ENCODE data around the gene CYP3A4.
"Not testable (repeated sequence)": the region's sequence is repeated elsewhere in the genome, so short reads cannot be mapped to it uniquely, and the experiment has no call there.

The CYP3A4 gene

DNA sequence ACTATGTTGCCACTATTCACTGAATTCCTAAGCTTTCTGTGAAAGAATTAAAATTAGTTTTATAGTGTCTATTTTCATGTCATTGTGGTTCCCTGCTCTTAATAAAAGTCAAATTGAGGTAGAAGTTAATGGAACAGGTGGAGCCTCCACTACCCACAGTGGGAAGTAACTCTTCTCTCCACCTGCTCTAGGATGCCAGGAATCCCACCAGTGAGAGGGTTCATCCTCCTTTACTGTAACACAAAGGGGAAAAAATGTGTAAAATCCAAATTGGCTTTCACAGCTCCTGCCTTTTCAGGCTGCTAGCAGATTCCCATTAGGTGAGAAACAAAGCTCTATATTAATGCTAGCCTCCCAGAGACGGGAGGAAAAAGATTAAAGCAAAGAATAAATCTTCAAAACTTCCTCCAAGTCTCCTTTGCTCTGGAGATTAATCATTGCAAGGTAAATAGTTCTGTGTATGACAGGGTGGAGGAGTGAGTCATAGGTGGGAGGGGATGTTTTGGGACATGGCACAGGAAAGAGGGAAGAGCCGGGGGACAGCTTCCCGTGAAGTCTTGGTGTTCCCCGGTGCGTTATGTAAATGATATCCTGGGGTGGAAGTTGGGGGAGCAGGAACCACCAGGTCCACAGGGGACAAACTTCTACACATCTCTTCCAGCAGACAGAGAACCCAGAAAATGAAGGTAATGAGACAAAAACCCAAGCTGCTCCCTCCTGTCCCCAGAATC lies 32.5 kb downstream of the CYP3A4 start:
- DNase-seq (ENCODE audit: low spot score), result not testable (repeated sequence)

DNA sequence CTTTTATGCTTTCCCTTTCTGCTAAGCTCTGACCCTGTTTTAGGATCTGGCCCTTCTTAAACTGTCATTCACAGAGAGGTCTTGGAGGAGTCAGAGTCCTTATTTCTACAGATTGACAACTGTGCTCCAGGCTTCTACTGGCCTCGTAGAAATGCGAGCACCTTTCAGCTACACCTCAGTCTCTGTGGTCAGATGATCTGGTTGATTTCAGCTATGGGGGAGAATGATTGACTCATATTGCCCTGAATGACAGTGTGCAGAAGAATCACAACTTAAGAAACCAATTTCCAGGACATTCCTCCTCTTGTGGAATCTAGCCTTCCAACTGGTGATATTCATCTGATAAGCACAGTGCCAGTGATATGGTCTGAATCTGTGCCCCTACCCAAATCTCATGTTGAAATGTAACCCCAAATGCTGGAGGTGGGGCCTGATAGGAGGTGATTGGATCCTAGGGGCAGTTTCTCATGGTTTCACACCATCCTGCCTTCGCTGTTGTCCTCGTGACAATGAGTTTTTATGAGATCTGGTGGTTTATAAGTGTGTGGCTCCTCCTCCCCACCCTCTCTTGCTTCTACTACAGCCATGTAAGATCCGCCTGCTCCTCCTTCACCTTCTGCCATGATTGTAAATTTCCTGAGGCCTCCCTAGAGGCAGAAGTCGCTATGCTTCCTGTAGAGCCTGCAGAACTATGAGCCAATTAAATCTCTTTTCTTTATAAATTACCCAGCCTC lies 35.0 kb downstream of the CYP3A4 start:
- DNase-seq (ENCODE audit: low spot score), result no peak

DNA sequence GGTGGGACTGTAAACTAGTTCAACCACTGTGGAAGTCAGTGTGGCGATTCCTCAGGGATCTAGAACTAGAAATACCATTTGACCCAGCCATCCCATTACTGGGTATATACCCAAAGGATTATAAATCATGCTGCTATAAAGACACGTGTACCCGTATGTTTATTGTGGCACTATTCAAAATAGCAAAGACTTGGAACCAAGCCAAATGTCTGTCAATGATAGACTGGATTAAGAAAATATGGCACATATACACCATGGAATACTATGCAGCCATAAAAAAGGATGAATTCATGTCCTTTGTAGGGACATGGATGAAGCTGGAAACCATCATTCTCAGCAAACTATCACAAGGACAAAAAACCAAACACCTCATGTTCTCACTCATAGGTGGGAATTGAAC lies 37.1 kb downstream of the CYP3A4 start:
- DNase-seq (ENCODE audit: low spot score), result not testable (repeated sequence)

DNA sequence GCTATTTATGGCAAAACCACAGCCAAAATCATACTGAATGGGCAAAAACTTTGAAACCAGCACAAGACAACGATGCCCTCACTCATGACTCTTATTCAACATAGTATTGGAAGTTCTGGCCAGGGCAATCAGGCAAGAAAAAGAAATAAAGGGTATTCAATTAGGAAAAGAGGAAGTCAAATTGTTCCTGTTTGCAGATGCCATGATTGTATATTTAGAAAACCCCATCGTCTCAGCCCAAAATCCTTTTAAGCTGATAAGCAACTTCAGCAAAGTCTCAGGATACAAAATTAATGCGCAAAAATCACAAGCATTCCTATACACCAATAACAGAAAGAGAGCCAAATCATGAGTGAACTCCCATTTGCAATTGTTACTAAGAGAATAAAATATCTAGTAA lies 38.6 kb downstream of the CYP3A4 start:
- DNase-seq (ENCODE audit: low spot score), result not testable (repeated sequence)

DNA sequence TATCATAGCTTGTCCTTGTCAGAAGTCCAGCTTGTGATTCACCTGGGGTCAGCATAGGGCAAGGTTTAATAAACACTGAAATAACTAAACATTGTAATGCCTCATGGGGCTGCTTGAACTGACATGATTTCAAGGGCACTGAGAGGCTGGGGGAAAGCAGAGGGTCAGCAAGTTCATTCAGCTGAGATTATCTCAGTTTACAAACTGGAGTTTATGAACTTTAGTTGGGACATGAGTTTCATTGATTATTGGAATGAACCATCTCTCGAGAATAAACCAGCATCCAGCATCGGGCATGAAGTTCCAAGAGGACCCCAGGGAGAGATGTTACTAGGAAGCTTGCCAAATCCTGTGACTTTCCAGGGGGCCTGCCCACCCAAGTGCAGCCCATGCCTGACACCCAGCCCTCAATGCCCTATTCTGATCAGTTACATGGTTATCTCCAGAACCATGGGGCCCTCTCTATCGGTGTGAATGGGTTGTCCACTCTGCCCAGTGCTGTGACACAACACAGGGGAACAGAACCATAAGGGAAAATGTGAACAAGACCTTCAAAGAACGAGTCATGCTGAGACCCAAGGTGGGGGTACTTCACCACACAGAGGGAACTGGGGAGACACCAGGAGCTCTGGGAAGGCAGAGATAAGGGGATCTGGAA lies 41.1 kb downstream of the CYP3A4 start:
- DNase-seq (ENCODE audit: low spot score), result no peak

DNA sequence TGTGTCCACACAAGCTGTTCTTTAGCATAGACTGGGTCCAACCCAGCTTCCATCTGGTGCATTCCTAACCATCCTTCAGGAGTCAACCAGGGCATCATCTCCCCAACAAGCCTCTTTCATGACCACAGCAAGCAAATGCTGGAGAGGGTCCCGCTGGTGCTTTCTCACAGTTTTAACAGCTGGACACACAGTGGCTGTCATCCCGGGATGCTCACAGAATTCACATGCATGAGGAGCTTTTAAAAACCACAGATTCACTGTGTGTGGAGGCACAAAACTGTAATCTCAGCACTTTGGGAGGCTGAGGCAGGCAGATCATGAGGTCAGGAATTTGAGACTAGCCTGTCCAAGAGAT lies 42.6 kb downstream of the CYP3A4 start:
- DNase-seq (ENCODE audit: low spot score), result no peak

DNA sequence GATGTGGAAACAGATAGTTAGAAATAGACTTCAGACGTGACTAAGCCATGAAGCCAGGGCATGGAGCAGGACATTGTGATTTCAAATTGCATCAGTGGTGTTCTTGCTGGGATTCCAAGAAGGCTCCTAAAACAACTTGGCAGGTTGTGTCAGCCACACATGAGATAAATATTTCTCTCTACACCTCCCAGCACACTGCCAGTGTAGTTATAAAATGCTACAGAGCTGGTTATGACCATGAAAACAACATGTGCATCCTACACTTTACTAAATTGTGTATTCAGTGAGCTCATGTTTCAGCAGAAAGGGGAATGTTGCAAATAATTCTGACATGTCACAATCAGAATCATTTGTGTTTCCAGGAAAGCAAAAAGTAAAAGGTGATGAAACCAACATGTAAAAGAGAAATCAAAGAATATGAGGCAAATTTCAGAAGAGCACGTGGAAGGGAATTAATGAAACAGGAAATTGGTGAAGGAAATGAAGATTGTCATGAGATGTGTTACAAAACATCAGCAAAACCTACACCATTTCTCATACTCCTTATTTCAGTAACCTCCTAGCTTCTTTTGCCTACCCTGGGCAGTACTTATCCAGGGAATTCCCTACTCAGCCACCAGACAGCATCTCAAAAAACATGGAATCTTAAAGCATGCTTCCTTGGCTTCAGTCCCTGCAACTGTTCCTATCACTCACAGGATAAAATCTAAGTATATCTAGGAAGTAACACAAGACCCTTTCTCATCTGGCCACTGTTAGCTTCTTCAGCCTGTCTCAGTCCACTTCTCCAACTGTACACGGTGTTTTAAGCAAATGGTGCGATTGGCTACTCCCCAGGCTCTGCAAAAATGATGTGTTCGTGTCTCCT lies 43.2 kb downstream of the CYP3A4 start:
- no peak for DNase-seq (ENCODE audit: low spot score)

DNA sequence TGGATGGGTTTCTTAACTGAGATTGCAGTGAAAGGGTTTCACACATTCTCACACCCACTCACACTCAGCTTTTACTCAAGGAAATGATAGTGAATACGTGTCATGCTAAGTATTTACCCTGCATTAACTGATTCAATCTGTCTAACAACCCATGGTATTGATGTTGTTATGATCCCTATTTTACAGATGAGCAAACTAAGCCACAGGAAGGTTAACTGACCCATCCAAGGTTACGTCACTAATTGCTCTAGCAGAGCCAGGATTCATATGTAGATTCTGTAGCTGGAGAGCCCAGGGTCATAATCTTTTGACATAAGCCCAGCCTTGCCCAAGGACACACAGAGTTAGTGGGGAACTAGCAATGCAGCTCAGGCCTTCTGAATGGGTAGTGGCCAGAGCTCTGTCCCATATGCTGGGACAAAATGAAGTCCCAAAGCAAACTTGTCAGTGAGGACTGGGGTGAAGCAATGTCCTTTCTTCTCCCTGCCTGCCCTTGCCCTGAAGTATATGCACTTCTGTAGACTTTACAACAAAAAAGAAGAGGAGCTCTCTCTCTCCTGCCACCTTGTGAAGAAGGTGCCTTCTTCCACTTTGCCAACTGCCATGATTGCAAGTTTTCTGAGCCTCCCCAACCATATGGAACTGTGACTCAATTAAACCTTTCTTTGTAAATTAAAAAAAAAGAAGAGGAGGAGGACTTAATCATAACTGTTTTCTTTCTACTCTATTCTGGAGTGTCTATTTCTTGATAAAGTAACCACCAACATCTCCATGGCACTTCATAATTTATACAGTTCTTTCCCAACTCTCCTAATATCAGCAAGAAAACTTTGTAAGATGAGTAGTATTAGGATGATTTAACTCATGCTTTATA lies 44.0 kb downstream of the CYP3A4 start:
- no peak for DNase-seq (ENCODE audit: low spot score)

DNA sequence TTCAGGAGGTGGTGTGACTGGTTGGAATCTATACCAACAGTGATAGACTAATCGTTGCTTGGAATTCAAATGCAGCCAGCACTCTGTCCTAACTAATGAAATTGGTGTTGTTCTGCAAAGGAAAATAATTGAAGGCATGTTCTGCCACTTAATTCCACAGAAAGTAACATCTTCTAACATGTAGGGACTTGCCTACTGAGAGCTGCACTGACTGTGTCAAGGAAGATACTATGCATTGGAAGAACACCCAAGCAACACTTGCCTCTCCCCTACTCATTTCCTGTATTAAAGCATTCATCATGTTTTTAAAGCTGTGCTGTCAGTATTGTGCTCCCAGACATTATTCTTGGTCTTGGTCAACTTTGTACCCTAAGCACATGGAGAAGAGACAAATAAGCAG lies 46.3 kb downstream of the CYP3A4 start:
- no peak for DNase-seq (ENCODE audit: low spot score)

DNA sequence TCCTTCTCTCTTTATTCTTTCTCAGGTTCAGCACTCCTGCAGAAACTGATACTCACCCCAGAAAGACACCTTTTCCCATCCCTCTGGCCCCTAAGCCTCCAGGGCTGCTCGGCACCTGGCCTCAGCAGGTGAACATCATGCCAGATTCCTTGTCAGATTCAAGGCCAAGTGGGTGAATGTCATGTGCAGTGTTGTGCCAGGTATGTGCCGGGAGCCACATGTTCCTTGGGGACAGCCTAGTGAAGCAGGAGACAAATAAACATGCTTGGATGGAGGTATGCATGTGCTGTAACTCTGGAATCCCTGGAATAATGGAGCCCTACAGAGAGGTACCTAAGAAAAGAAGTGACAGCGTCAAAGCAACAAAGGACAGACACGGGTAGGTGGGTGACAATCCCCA lies 47.3 kb downstream of the CYP3A4 start:
- not testable (repeated sequence) for DNase-seq (ENCODE audit: low spot score)

DNA sequence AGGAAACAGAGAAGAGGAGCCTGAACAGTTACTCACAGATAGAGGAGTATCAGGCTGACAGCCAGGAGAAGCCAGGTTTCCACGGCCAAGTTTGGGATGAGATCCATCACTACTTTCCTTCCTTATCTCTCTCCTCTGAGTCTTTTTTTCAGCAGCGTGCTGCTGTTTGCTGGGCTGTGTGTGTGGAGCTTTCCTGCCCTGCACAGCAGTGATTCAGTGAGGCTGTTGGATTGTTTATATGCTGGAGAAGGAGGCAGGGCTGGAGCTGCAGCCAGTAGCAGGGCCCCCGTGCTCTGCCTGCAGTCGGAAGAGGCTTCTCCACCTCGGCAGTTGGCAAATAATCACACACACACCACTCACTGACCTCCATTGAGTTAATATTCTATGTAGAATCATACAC lies 49.0 kb downstream of the CYP3A4 start, which contains the start of gene CYP3A7:
CYP3A7 (minus strand) TSS at position 210 of the 400 bp plus-strand sequence; CDS start at position 107, 103 bp downstream.
- no peak for DNase-seq (ENCODE audit: low spot score)

DNA sequence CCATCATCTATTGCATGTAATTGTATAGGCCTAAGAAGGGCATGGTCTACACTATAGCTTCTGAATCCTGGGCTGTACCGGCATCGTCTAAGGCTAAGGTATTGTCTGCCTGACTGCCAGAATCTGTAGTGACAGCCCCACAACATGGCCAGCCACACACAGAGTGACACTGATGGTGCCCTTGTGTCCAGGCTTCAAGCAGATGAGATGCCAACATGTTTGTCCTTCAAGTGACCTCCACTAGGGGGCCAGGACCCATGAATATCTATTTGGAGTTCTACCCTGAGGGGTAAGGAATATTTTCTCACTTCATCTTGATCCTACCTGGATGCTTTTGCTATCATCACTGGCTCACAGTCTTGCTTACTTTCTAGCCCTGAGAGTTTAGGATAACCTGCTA lies 50.5 kb downstream of the CYP3A4 start:
- DNase-seq (ENCODE audit: low spot score), result peak; percentile 40

DNA sequence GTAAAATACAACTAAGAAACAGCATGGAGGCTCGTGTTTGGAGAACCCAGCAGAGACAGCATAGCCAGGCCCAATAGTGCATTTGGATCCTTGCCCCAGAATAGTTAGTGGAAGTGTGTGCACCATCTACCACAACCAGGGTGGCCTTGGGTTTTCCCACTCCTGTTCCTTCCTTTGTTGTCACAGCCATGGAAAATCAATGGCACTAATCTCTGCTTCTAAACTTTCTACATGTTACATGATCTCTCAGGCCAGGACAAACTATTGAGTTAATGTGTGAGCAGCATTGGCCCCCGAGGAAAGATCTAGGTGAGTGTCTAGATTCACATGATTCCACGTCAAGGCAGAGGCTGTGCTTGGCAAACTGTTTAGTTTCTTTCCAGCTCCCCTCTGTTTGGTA lies 51.0 kb downstream of the CYP3A4 start:
- DNase-seq (ENCODE audit: low spot score), result no peak

DNA sequence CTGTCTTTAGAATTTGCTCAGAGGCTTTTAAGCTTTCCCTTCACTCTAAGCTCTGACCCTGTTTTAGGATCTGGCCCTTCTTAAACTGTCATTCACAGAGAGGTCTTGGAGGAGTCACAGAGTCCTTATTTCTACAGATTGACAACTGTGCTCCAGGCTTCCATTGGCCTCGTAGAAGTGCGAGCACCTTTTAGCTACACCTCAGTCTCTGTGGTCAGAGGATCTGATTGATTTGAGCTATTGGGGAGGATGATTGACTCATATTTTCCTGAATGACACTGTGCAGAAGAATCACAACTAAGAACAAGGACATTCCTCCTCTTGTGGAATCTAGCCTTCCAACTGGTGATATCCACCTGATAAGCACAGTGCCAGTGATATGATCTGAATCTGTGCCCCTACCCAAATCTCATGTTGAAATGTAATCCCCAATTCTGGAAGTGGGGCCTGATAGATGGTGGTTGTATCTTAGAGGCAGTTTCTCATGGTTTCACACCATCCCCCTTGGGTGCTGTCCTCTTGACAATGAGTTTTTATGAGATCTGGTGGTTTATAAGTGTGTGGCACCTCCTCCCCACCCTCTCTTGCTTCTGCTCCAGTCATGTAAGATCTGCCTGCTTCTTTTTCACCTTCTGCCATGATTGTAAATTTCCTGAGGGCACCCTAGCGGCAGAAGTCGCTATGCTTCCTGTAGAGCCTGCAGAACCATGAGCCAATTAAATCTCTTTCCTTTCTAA lies 52.2 kb downstream of the CYP3A4 start:
- DNase-seq (ENCODE audit: low spot score), result no peak

DNA sequence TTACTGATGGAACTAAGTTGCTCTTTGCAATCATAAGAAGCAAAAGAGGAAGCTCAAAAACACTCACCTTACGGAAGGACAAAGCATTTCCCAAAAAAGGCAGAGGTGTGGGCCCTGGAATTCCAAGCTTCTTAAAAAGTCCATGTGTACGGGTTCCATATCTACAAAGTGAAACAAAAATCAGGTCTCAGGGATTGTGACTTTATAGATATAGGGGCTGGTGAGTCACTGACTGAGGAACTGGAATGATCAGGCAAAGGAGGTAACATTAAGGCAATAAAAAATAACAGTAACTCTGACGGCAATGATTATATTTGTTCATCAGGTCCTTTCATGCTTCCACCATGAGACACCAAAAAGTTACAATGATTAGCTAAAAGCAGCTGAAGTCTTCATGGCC lies 53.0 kb downstream of the CYP3A4 start:
- DNase-seq (ENCODE audit: low spot score), result no peak

DNA sequence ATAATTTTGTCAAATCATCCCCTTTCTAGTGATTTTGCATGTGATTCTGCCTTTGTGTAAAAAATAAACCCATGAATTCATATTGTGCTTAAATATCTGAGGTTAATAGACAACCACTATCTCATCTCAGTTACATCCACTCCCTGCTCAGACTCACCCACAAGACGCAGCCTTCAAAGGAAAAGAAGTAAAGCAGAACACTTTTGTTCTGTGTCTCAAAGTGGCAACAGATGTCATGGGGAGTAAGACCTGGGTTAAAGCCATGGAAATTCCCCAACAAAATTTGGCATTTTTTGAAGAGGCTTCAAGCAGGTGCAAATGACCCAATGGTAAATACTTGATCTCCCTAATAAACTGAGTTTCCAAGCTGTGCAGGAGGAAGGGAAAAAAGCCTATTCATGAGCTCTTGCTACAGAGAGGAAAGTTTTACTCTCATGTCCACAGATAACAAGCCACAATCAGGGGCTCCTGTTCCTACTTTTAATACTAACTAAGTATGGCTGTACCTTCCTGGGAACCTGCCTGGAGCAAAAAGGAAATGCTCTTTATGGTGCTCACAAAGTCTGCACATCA lies 53.7 kb downstream of the CYP3A4 start:
- no peak for DNase-seq (ENCODE audit: low spot score)

DNA sequence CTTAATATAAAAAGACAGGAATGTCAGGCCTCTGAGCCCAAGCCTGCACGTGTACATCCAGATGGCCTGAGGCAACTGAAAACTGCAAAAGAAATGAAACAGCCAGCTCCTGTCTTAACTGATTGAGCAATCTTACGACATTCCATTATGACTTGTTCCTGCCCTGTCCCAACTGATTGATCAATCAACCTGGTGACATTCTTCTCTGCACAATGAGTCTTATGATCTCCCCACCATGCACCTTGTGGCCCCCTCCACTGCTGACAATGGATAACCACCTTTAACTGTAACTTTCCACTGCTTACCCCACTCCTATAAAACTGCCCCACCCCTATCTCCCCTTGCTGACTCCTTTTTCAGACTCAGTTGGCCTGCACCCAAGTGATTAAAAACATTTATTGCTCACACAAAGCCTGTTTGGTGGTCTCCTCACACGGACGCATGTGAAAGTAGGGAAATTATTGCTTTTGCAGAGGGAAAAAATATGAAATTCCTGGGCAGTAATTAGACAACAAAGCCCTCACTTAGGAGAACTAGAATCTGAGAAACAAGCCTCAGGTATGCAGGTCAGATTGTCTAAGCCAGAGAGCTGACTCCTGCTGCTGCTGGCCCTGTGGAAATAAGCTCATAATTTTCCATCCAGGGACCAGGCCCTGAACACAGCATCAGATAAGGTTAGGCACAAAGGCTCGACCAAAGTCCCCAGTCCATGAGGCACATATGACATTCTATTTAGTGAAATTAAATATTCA lies 54.3 kb downstream of the CYP3A4 start:
- DNase-seq (ENCODE audit: low spot score), result no peak

DNA sequence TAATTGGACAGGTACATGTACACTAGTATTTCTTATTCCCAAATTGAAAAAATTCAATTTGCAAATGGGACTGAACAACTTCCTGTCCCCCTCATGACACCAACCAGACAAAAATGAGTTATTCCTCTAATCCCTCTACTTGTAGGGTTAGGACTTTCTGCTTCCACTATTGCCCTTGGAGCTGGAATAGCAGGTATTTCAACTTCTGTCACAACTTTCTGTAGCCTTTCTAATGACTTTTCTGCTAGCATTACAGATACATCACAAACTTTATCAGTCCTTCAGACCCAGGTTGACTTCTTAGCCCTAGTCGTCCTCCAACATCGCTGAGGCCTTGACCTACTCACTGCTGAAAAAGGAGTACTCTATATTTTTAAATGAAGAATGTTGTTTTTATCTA lies 55.4 kb downstream of the CYP3A4 start:
- no peak for DNase-seq (ENCODE audit: low spot score)

DNA sequence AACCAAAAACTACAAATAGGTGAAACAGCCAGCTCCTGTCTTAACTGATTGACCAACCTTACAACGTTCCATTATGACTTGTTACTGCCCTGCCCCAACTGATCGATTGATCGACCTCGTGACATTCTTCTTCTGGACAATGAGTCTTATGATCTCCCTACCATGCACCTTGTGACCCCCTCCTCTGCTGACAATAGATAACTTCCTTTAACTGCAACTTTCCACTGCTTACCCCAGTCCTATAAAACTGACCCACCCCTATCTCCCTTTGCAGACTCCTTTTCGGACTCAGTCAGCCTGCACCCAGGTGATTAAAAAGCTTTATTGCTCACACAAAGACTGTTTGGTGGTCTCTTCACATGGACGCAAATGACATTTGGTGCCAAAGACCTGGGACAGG lies 60.8 kb downstream of the CYP3A4 start:
- DNase-seq (ENCODE audit: low spot score), result not testable (repeated sequence)

Measured in iPS-NIHi11 (cell line).